Retinal pigment epithelial cell (primary cell): ENCODE data around the gene HABP4.

Experiments
- DNase-seq: peaks from one replicate; pipeline ENCODE4 v3.0.0-alpha.2; 2010; ENCODE audit warnings: low read depth
- H3K4me3 ChIP-seq: 2 replicates; pipeline ENCODE4 v1.5.1; 2011; ENCODE audit warnings: mild to moderate bottlenecking, low read length, control low read depth, moderate library complexity
- TF ChIP-seq, protein P1 (sequence below): conservative IDR thresholded peaks from 2 replicates; pipeline ENCODE4 v1.5.1; 2011; ENCODE audit warnings: low read depth, low read length, control low read depth, inconsistent platforms

Gene HABP4

DNA sequence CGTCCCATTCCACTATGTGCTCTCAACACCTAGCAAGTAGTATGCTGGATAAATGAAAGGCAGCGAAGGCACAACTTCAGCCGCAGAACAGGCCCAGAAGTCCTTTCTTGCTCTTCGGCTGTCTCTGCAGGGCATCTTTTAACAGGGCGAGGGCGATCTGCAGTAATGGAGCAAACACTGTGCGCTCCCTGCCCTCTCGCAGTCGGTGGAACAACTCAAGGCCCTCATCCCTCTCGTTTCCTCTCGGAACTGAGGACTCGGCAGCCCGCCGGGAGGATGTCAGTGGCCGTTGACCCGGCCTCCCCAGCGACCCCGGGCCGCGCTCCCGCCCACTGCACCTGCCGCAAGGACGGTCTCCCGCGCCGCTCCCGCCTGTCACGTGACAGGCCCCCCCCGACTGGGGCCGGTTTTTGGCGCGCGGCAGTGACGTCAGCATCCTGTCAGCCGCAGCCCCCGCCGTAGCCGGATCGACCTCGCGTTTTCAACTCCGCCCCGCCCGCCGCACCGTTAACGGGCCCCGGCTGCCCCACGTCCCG, 32.9 kb upstream of the HABP4 start:
- H3K4me3 ChIP-seq: peak overlapping the region; percentile 94
- DNase-seq: peak; percentile 16
- TF ChIP-seq, protein P1, sequence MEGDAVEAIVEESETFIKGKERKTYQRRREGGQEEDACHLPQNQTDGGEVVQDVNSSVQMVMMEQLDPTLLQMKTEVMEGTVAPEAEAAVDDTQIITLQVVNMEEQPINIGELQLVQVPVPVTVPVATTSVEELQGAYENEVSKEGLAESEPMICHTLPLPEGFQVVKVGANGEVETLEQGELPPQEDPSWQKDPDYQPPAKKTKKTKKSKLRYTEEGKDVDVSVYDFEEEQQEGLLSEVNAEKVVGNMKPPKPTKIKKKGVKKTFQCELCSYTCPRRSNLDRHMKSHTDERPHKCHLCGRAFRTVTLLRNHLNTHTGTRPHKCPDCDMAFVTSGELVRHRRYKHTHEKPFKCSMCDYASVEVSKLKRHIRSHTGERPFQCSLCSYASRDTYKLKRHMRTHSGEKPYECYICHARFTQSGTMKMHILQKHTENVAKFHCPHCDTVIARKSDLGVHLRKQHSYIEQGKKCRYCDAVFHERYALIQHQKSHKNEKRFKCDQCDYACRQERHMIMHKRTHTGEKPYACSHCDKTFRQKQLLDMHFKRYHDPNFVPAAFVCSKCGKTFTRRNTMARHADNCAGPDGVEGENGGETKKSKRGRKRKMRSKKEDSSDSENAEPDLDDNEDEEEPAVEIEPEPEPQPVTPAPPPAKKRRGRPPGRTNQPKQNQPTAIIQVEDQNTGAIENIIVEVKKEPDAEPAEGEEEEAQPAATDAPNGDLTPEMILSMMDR: peak; percentile 13

DNA sequence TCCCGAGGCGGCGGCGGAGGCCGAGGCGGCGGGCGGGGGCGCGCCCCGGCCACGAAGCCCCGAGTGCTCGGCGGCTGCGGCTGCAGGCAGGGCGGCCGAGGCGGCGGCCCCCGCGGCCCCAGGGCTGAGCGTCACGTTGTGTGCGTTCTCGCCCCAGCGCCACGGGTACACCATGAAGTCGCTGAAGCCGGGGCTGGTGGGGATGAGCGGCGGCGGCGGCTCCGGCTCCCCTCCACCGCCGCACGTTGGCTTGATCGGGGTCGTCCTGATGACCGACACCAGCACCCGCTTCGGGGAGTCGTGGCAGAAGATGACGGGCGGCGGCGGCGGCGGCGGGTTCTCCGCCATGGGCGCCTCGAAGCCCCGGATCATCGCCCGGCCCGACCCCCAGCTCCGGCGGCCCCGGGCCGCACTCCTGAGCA, 32.3 kb upstream of the HABP4 start:
- DNase-seq: no peak
- TF ChIP-seq, protein P1: no peak
- H3K4me3 ChIP-seq: peak overlapping the region; percentile 94

GRCh38 chr9:96418083-96418919, 31.7 kb upstream of the HABP4 start, which contains the start of gene ZNF367:
Gene ZNF367, minus strand, starts transcription at chr9:96418370. Its CDS starts 338 bp downstream, at chr9:96418032.
- DNase-seq: peak; percentile 91
- TF ChIP-seq, protein P1: no peak
- H3K4me3 ChIP-seq: peak within 1 kb of the TSS; percentile 94

GRCh38 chr9:96418920-96419690, 30.9 kb upstream of the HABP4 start:
- DNase-seq: peak; percentile 14

DNA sequence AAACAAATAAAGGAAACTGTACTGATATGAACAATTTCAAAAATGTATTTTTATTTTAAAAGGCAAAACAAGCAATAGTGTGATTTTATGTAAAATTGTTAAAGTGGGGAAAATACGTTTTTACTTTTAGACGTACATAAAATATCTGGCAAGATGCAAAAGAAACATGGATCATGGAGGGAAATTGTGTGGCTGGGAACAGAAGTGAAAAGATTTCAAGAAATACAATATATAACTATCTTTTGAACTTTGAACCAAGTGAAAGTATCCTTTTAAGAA, 30.3 kb upstream of the HABP4 start:
- DNase-seq: no peak
- TF ChIP-seq, protein P1: no peak
- peak overlapping the region; percentile 77 for H3K4me3 ChIP-seq

More at GRCh38 chr9:96418920-96419690, 30.9 kb upstream of the HABP4 start:
- peak overlapping the region; percentile 77 for H3K4me3 ChIP-seq
- TF ChIP-seq, protein P1: no peak

GRCh38 chr9:96420468-96421219, 29.3 kb upstream of the HABP4 start:
- TF ChIP-seq, protein P1: no peak
- no peak overlapping the region for H3K4me3 ChIP-seq
- DNase-seq: peak; percentile 96
